HG03280 (cell line): ENCODE measurements around the gene ASPSCR1.

Experiments
- ATAC-seq: cut with Tn5 transposase; IDR thresholded peaks from one replicate; pipeline ENCODE4 v1.9.1; 2021; ENCODE audit warnings: mild to moderate bottlenecking, moderate library complexity; ENCODE audit not compliant: unreplicated experiment

The ASPSCR1 gene

DNA sequence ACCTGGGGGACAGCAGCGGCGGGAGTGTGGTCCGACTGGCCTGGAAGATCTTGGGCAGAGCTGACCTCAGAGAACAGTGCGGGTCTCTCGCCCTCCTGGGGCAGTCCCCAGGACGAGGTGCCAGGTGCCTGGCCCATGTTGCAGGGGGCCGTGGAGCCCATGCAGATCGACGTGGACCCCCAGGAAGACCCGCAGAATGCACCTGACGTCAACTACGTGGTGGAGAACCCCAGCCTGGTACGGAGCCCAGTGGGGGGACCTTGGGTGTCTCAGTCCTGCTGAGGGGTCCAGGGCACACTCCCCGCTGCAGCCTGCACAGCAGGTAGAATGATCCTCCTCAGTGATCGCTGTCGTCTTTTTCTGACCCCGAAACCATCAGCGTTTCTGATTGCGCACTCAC, 75.7 kb downstream of the ASPSCR1 start:
- no peak for ATAC-seq

DNA sequence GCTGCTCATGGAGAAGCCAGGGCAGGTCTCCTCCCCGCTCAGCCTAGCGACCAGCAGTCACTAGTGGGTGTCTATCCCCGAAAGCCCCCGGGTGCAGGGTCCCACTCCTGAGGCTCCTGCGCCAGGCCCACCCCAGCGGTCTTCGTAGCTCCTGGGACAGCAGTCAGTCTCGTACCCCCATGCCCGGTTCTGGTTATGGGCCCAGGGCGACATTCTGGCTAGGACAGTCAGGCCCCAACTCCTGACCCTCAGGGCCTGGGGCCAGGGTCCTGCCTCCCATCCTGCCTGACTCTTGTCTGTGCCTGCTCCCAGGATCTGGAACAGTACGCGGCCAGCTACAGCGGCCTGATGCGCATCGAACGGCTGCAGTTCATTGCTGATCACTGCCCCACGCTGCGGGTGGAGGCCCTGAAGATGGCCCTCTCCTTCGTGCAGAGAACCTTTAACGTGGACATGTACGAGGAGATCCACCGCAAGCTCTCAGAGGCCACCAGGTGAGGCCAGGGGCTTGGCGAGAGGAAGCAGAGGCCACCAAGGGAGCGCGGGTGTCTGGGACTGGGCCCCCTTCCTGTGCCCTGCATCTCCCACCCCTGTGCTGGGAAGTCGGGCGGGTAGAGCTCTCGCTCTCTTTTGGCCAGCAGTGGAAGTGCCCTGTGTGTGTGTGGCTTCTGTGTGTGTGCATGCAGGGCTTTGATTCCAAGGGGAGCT, 76.3 kb downstream of the ASPSCR1 start:
- ATAC-seq: no peak

DNA sequence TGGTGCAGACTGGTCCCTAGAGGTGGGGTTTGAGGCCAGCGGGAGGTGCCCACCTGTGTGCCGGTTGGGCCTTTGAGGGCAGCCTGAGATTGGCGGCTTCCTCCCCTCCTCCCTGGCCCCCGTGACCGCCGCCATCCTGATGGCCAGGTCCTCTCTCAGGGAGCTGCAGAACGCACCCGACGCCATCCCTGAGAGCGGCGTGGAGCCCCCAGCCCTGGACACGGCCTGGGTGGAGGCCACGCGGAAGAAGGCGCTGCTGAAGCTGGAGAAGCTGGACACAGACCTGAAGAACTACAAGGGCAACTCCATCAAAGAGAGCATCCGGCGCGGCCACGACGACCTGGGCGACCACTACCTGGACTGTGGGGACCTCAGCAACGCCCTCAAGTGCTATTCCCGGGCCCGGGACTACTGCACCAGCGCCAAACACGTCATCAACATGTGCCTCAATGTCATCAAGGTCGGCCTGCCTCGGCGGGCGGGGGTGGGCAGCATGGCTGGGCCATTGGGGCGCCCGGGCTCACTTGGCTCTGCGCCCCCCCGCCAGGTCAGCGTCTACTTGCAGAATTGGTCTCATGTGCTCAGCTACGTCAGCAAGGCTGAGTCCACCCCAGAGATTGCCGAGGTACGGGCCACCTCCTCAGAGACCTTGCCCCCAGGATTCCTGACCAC, 77.1 kb downstream of the ASPSCR1 start:
- ATAC-seq: no peak

DNA sequence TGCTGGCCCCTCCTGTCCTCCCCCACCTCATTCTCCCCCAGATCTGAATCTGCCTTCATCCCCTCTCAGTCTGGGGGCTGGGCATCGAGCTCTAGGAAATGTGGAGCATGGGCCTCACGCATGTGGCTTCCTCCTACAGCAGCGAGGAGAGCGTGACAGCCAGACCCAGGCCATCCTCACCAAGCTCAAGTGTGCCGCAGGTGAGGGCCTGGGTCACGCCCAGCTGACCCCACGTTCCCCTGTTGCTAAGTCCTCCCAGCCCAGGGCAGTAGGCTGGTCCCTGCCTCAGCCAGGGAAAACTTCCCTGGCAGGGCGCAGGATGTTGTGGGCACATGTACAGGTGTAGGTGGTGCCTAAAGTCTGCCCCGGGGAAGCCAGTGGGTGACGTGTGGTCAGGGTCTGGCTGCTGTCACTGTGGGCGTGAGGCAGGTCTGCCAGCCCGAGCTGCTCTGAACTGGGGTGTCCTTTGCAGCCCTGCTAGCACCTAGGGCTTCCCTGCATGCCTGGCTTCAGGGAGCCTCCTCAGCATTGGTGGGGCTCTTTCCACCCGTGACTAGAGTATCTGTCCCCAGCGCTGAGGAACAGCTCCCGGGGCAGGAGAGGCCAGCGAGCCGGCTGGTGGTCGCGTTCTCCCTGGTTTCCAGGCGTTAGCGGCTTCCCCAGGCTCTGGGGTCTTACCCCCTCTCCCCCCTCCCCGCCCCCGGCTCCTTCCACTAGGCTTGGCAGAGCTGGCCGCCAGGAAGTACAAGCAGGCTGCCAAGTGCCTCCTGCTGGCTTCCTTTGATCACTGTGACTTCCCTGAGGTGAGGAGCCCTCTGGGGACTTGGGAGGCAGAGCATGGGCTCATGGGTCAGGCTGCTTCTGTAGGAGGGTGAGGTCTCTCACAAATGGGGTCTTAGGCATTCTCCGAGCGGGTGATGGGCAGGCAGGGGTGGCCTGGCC, 77.9 kb downstream of the ASPSCR1 start:
- ATAC-seq: no peak

DNA sequence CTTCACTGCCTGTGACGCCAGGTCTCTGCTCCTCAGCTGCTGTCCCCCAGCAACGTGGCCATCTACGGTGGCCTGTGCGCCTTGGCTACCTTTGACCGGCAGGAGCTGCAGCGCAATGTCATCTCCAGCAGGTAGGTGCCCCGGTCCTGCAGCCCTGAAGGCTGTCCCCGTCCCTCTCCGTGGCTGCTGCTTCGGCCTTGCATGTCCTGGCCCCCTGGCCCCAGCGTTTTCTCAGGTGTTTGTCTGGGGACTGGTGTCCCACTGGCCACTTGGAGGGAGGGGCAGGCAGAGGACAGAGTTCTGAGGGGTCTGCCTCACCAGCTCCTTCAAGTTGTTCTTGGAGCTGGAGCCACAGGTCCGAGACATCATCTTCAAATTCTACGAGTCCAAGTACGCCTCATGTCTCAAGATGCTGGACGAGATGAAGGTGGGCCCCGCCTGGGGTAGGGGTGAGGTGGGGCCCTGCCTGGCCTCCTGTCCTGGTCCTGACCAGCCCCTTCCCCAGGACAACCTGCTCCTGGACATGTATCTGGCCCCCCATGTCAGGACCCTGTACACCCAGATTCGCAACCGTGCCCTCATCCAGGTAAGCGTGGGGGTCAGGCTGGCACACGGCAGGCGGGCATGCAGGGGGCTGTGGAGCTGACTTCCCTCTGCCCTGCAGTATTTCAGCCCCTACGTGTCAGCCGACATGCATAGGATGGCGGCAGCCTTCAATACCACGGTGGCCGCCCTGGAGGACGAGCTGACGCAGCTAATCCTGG, 78.7 kb downstream of the ASPSCR1 start:
- ATAC-seq: no peak

DNA sequence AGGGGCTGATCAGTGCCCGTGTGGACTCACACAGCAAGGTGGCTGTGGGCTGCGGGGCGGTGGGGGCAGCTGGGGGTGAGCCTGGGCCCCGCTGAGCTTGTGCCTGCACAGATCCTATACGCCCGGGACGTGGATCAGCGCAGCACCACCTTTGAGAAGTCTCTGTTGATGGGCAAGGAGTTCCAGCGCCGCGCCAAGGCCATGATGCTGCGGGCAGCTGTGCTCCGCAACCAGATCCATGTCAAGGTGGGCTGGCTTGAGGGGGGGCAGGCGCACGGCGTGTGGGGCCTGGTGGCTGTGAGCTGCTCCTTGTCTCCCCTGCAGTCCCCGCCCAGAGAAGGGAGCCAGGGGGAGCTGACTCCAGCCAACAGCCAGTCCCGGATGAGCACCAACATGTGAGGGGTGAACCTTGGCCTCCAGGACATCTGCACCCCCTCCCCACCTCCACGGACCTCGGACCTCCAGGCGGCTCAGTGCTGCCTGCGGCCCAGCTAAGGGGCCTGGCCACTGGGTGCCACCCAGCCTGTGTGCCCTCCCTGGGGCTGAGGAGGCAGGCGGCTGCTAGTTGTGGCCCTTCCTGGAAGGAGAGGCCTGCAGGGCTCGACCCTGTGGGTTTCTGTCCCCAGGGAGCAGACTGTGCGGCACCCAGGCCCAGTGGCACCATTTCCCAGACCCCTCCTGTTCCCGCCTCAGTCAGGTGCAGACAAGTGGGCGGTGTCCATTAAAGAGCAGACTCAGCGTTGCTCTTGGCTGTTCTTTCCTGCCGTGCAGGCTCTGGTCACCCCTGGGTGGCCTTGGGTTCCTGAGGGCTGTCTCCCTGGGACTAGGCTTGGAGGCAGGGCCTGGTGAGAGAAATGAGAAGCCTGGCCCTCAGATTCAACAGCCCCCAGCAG, 79.5 kb downstream of the ASPSCR1 start:
- no peak for ATAC-seq

- no peak for ATAC-seq
These were observed 80.9 kb downstream of the ASPSCR1 start for GRCh38 chr17:82058230-82058854.

- ATAC-seq: no peak
These were observed 81.4 kb downstream of the ASPSCR1 start for GRCh38 chr17:82058855-82059249.

DNA sequence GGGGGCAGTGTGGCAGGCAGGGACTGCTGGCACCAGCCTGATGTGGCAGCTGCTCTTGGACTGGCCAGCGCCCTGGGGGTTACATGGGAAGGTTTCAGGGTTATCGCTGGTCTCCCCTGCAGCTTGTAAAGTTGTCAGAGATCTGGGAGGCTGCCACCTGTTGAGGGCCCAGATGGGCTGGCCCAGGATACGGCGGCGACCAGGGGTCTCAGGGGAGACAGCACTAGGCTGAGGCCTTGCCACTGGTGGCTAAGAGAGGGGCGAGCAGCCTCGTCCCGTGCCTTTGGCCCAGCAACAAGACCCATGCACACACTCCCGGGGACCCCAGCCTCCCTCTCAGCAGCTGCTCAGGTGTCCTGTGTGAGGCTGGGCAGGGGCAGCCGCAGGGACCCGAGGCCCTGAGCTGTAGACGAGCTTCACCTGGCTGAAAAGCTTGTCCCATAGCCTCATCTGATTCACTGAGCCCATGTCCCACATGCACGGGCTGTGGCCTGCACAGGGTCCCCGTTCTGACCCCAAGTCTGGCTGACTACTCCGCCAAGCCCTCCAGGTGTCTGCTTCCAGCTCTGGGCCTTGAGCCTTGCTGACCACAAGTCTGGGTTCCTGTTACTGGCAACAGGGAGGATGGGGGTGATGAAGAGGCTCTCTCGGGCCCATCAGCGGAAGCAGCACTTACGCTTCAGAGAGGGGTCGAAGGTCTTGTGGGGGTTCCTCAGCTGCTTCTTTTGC, 82.0 kb downstream of the ASPSCR1 start:
- no peak for ATAC-seq

- no peak for ATAC-seq
These were observed 82.6 kb downstream of the ASPSCR1 start for GRCh38 chr17:82060001-82060380.

DNA sequence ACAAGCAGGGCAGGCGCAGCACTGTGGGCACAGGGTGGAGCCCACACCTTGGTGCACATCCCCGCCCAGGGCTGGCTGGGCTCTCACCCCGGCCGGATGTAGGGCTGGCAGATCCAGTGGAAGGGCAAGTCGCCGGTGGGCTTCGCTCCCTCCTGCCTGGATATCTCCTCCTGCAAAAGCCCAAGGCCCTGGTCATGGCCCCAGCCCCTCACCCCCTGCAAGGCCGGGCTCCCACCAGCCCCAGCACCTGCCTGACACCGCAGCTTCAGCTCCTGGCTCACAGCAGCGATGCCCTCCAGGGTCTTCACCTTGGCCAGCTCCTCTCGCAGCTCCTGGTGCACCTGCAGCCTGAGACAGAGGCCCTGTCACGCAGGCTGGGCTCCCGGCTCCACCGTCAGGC, 83.2 kb downstream of the ASPSCR1 start:
- ATAC-seq: no peak

GRCh38 chr17:82061047-82061925, 83.9 kb downstream of the ASPSCR1 start:
- ATAC-seq: no peak

- ATAC-seq: no peak
These were observed 84.9 kb downstream of the ASPSCR1 start for GRCh38 chr17:82062076-82062983.

- ATAC-seq: no peak
These were observed 85.5 kb downstream of the ASPSCR1 start for GRCh38 chr17:82062984-82063368.

GRCh38 chr17:82063424-82064415, 86.3 kb downstream of the ASPSCR1 start:
- no peak for ATAC-seq
